HG03103 (cell line): Measurements from ENCODE around the gene VDR.

ENCODE experiments used
- ATAC-seq: cut with Tn5 transposase; IDR thresholded peaks from one replicate; pipeline ENCODE4 v1.9.1; 2021; ENCODE audit warnings: low read depth; ENCODE audit not compliant: unreplicated experiment

The VDR gene

GRCh38 chr12:47931187-47931586 is 26.4 kb upstream of the VDR start:
- ATAC-seq: no peak

GRCh38 chr12:47930634-47931033 is 25.8 kb upstream of the VDR start:
- no peak for ATAC-seq

GRCh38 chr12:47927346-47927745 is 22.6 kb upstream of the VDR start:
- no peak for ATAC-seq

- no peak for ATAC-seq
Observed at GRCh38 chr12:47921907-47922306, 17.1 kb upstream of the VDR start.

GRCh38 chr12:47920913-47921312 is 16.1 kb upstream of the VDR start:
- ATAC-seq: no peak

- no peak for ATAC-seq
Observed at GRCh38 chr12:47913081-47913480, 8.3 kb upstream of the VDR start.

- no peak for ATAC-seq
Observed at GRCh38 chr12:47912556-47912955, 7.8 kb upstream of the VDR start.

GRCh38 chr12:47910981-47911380 is 6.2 kb upstream of the VDR start:
- no peak for ATAC-seq

- no peak for ATAC-seq
Observed at GRCh38 chr12:47910486-47910885, 5.7 kb upstream of the VDR start.

GRCh38 chr12:47909839-47910465 is 5.2 kb upstream of the VDR start:
- no peak for ATAC-seq

- no peak for ATAC-seq
Observed at GRCh38 chr12:47908738-47909137, 3.9 kb upstream of the VDR start.

GRCh38 chr12:47907851-47908454 is 3.2 kb upstream of the VDR start:
- no peak for ATAC-seq

GRCh38 chr12:47903927-47904712 is 674 bp downstream of the VDR start:
- no peak for ATAC-seq

- no peak for ATAC-seq
Observed at GRCh38 chr12:47903151-47903611, 1.6 kb downstream of the VDR start.

- ATAC-seq: no peak
Observed at GRCh38 chr12:47902131-47902639, 2.6 kb downstream of the VDR start.

- no peak for ATAC-seq
Observed at GRCh38 chr12:47901718-47902093, 3.1 kb downstream of the VDR start.

- ATAC-seq: no peak
Observed at GRCh38 chr12:47901063-47901717, 3.6 kb downstream of the VDR start.

- ATAC-seq: no peak
Observed at GRCh38 chr12:47900131-47901062, 4.4 kb downstream of the VDR start.

- no peak for ATAC-seq
Observed at GRCh38 chr12:47899466-47899865, 5.3 kb downstream of the VDR start.

GRCh38 chr12:47896633-47897032 is 8.2 kb downstream of the VDR start:
- no peak for ATAC-seq
